GM12878 (cell line): ENCODE measurements around the gene SULT2B1. TPM values are rescaled to one million over a fixed set of nuclear protein-coding genes. Genes with fewer than 3 reads are reported as not detected.

Source experiments
- ATAC-seq: fragments of 200-7000 bp; cut with Tn5 transposase; 3 replicates; pipeline ENCODE4 v1.9.1; 2020; ENCODE audit warnings: mild to moderate bottlenecking, moderate library complexity
- BruUV-seq: library from RNA; stranded (reverse); fragments of 400-500 nt; replicated peaks from 2 replicates; lab custom pipeline; 2021; lab: Mats Ljungman, UMichigan
- CTCF ChIA-PET: fragments of 300-600 bp; sonication (Branson Sonifier 250); formaldehyde crosslinking; extraction: SDS; loops from one replicate; lab custom pipeline; 2021; ENCODE audit warnings: inconsistent platforms; lab: Yijun Ruan, JAX
- POLR2A ChIA-PET: fragments of 350-600 bp; formaldehyde crosslinking; extraction: SDS; loops from one replicate; lab custom pipeline; 2021; ENCODE audit warnings: inconsistent platforms; lab: Charles Lee
- RAD21 ChIA-PET: fragments of 300-600 bp; sonication (Branson Sonifier 250); formaldehyde crosslinking; loops from one replicate; lab custom pipeline; 2023; ENCODE audit warnings: antibody characterized with exemption; ENCODE audit not compliant: unreplicated experiment; lab: Charles Lee
- SMC1A ChIA-PET: fragments of 300-600 bp; sonication (Branson Sonifier 250); formaldehyde crosslinking; loops from one replicate; lab custom pipeline; 2023; ENCODE audit not compliant: unreplicated experiment, uncharacterized antibody; lab: Charles Lee
- DNase-seq: peaks from one replicate; pipeline ENCODE4 v3.0.0-alpha.2; 2011; ENCODE audit warnings: low read depth, low spot score
- FAIRE-seq: peaks from 3 replicates; lab custom pipeline; 2011; peaks lifted over from hg19 to GRCh38; lab: Jason Lieb, UNC
- H2AFZ ChIP-seq: 2 replicates; pipeline ENCODE4 v1.6.0; 2011; ENCODE audit warnings: low read depth, low read length, control low read depth; ENCODE audit not compliant: control insufficient read depth
- H3K27ac ChIP-seq: 2 replicates; pipeline ENCODE4 v1.5.1; 2011; ENCODE audit warnings: control low read depth; ENCODE audit not compliant: control insufficient read depth, insufficient read depth
- H3K27me3 ChIP-seq, 2 experiments: replicated peaks in 1 of 2; 2 replicates each; pipeline versions ENCODE4 v1.6.0 to v1.6.1; 2011; ENCODE audit warnings: low read length in 1 of 2; ENCODE audit not compliant: control insufficient read depth in 2 of 2, insufficient read depth in 2 of 2
- H3K36me3 ChIP-seq, 2 experiments: 2 replicates each; pipeline ENCODE4 v1.5.1; 2011; ENCODE audit warnings: low read length in 1 of 2; ENCODE audit not compliant: control insufficient read depth in 2 of 2, insufficient read depth in 2 of 2
- H3K4me1 ChIP-seq: 2 replicates; pipeline ENCODE4 v1.6.1; 2011; ENCODE audit warnings: mild to moderate bottlenecking, low read length, moderate library complexity, mixed read lengths; ENCODE audit not compliant: control insufficient read depth, insufficient read depth
- H3K4me2 ChIP-seq: 2 replicates; pipeline ENCODE4 v1.6.0; 2011; ENCODE audit warnings: control low read depth; ENCODE audit not compliant: control insufficient read depth, insufficient read depth
- H3K4me3 ChIP-seq: fragments of 200-600 bp; sonication (generic); 2 replicates; pipeline ENCODE4 v1.5.1; 2016
- H3K79me2 ChIP-seq: 2 replicates; pipeline ENCODE4 v1.6.0; 2011; ENCODE audit warnings: low read length; ENCODE audit not compliant: control insufficient read depth, insufficient read depth
- H3K9ac ChIP-seq: 2 replicates; pipeline ENCODE4 v1.8.0; 2011; ENCODE audit warnings: low read length, control low read depth, mixed read lengths; ENCODE audit not compliant: control insufficient read depth, insufficient read depth
- H3K9me3 ChIP-seq: replicated peaks from 3 replicates; pipeline ENCODE4 v1.5.1; 2011; ENCODE audit warnings: mild to moderate bottlenecking, low read length; ENCODE audit not compliant: control insufficient read depth, insufficient read depth
- H4K20me1 ChIP-seq: 2 replicates; pipeline ENCODE4 v1.6.0; 2011; ENCODE audit not compliant: control insufficient read depth, insufficient read depth
- CUX1 ChIP-seq: IDR thresholded peaks from 2 replicates; pipeline ENCODE4 v1.6.1; 2012; ENCODE audit warnings: improper control_type of control experiment, low read depth, low read length; ENCODE audit not compliant: insufficient replicate concordance
- MAX ChIP-seq: IDR thresholded peaks from 2 replicates; pipeline ENCODE4 v1.6.1; 2012; ENCODE audit warnings: low read depth, low read length, improper control_type of control experiment
- NFIC ChIP-seq: IDR thresholded peaks from 2 replicates; pipeline ENCODE4 v1.6.1; 2012; ENCODE audit warnings: low read depth, mild to moderate bottlenecking, inconsistent platforms, low read length, moderate library complexity
- NFYB ChIP-seq: IDR thresholded peaks from 2 replicates; pipeline ENCODE4 v1.6.1; 2011; ENCODE audit warnings: low read depth, mild to moderate bottlenecking, low read length, improper control_type of control experiment, moderate library complexity; ENCODE audit not compliant: insufficient read depth
- ZBTB11 ChIP-seq: fragments of 450-650 bp; formaldehyde crosslinking; IDR thresholded peaks from 2 replicates; pipeline ENCODE4 v1.5.0; 2022; ENCODE audit warnings: mild to moderate bottlenecking, missing genetic modification characterization
- WGBS: methylation state at CpG from one replicate; pipeline ENCODE4 v1.1.6; 2016; ENCODE audit warnings: low lambda C conversion rate; ENCODE audit not compliant: insufficient replicate concordance, insufficient coverage; ENCODE audit errors: missing lambda C conversion rate; 5-methylcytosine and 5-hydroxymethylcytosine counted together
- in situ Hi-C: fragments of 300-500 bp; cut with MboI; formaldehyde crosslinking; loops from 9 replicates; pipeline ENCODE4 v1.14.3; 2018; ENCODE audit warnings: mixed read lengths
- intact Hi-C: fragments of 100-400 bp; cut with micrococcal nuclease; formaldehyde crosslinking; loops from one replicate; pipeline ENCODE4 v1.14.2; 2022; ENCODE audit not compliant: unreplicated experiment
- polyA plus RNA-seq, 11 experiments: library from polyadenylated mRNA; depleted of rRNA in 4 of 11; unstranded in 6 of 11; stranded (reverse) in 5 of 11; fragments of >200 nt; fragmentation: Nextera tagmentation in 4 of 11; fragmentation: Illumina TruSeq in 1 of 11; extraction: Ambion mirVana in 4 of 11; extraction: Trizol in 1 of 11; gene quantifications; 1 replicate in 1 of 11; 2 replicates in 10 of 11; pipeline versions ENCODE4 v1.2.1 to v1.2.3, GENCODE V29; 2011 to 2016; ENCODE audit warnings: inconsistent platforms in 2 of 11, missing spikeins in 2 of 11, low read depth in 1 of 11
- total RNA-seq, 4 experiments: library from RNA; depleted of rRNA in 3 of 4; stranded (reverse); fragments of >200 nt in 3 of 4; fragmentation: Illumina TruSeq in 1 of 4; extraction: Trizol in 1 of 4; gene quantifications; 2 replicates each; pipeline versions ENCODE4 v1.2.1 to v1.2.3, GENCODE V29; 2013 to 2021
- TF ChIP-seq, protein P1 (sequence below): fragments of 450-650 bp; IDR thresholded peaks from 2 replicates; pipeline ENCODE4 v1.6.1; 2017; ENCODE audit warnings: mild to moderate bottlenecking, moderate library complexity

The SULT2B1 gene
- total and polyA plus RNA-seq, 10 of the 15 experiments (the other 5 are each of a cell fraction or from before 2014, with no cell fraction given): 0.11 to 0.14 TPM; not detected in 8

DNA sequence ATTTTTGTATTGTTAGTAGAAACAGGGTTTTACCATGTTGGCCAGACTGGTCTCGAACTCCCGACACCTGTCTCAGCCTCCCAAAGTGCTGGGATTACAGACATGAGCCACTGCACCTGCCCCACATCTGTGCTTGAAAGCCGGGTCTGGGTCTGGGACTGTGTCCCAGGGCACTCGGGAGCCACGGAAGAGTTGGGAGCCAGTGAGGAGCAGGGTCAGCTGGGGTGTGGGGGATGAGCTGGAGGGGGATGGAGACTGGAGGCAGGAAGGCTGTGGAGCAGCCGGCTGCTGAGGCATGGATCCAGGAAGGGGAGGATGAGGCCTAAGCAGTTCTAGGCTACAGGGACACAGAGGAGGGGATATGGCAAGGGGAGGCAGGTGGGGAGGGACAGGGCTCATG is 43.9 kb downstream of the SULT2B1 start:
- POLR2A ChIA-PET: no interaction called here
- ATAC-seq: no peak
- SMC1A ChIA-PET: interaction anchor here (1.4 to 2.0 kb wide), 2 partner anchors 11 to 13 kb away, joined by 6 read pairs; no protein-coding TSS in a partner anchor
- H3K27me3 ChIP-seq: peaks cover 0 to 2% of the 10 kb centered on the region in 2 experiments; a peak in 1 of 4 replicates
- no peaks in the 10 kb centered on the region; the same call in 1 of the 2 replicates for H3K79me2 ChIP-seq
- H3K4me1 ChIP-seq: peaks cover 6% of the 10 kb centered on the region; the same call in 1 of the 2 replicates
- DNase-seq: no peak
- H3K9me3 ChIP-seq: no peaks in the 10 kb centered on the region
- intact Hi-C loops: no loop called here
- CTCF ChIA-PET: interaction anchor here (0.8 to 1.7 kb wide), 4 partner anchors 11 to 88 kb away, joined by 3 to 9 read pairs (median 4); no protein-coding TSS in a partner anchor
- no peak for FAIRE-seq
- H3K4me3 ChIP-seq: no peak overlapping the region
- H3K27ac ChIP-seq: no peak overlapping the region
- no peak overlapping the region for H3K9ac ChIP-seq
- in situ Hi-C loops: no loop called here
- WGBS: 53% methylated on average over 6 of the region's 6 CpGs
- no peaks in the 10 kb centered on the region for H3K36me3 ChIP-seq
- RAD21 ChIA-PET: no interaction called here
- H4K20me1 ChIP-seq: no peaks in the 10 kb centered on the region
- H2AFZ ChIP-seq: no peak overlapping the region
- no peak overlapping the region for H3K4me2 ChIP-seq
- no TSS peak for BruUV-seq
- TF ChIP-seq, protein P1, sequence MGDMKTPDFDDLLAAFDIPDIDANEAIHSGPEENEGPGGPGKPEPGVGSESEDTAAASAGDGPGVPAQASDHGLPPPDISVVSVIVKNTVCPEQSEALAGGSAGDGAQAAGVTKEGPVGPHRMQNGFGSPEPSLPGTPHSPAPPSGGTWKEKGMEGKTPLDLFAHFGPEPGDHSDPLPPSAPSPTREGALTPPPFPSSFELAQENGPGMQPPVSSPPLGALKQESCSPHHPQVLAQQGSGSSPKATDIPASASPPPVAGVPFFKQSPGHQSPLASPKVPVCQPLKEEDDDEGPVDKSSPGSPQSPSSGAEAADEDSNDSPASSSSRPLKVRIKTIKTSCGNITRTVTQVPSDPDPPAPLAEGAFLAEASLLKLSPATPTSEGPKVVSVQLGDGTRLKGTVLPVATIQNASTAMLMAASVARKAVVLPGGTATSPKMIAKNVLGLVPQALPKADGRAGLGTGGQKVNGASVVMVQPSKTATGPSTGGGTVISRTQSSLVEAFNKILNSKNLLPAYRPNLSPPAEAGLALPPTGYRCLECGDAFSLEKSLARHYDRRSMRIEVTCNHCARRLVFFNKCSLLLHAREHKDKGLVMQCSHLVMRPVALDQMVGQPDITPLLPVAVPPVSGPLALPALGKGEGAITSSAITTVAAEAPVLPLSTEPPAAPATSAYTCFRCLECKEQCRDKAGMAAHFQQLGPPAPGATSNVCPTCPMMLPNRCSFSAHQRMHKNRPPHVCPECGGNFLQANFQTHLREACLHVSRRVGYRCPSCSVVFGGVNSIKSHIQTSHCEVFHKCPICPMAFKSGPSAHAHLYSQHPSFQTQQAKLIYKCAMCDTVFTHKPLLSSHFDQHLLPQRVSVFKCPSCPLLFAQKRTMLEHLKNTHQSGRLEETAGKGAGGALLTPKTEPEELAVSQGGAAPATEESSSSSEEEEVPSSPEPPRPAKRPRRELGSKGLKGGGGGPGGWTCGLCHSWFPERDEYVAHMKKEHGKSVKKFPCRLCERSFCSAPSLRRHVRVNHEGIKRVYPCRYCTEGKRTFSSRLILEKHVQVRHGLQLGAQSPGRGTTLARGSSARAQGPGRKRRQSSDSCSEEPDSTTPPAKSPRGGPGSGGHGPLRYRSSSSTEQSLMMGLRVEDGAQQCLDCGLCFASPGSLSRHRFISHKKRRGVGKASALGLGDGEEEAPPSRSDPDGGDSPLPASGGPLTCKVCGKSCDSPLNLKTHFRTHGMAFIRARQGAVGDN: no peak
- TF ChIP-seq MAX (no peak), CUX1 (no peak), NFYB (no peak), ZBTB11 (no peak), NFIC (no peak)
